Activated CD8-positive, alpha-beta memory T cell treated with anti-CD3 and anti-CD28 coated beads, Interleukin-2, amount 50 U/mL, for 24 hours (primary cell): ENCODE results near the gene SPRTN.

Experiments
- DNase-seq: peaks from one replicate; pipeline ENCODE4 v3.0.0-alpha.2; 2020; ENCODE audit errors: extremely low read depth

Gene SPRTN

GRCh38 chr1:231338270-231339128 is at the start of gene SPRTN:
Gene SPRTN (plus strand): TSS chr1:231338293. CDS start chr1:231338384, 91 bp downstream.
- DNase-seq: no peak

- no peak for DNase-seq
Measured at GRCh38 chr1:231295938-231296337, 42.2 kb upstream of the SPRTN start.

- no peak for DNase-seq
Measured at GRCh38 chr1:231301990-231302389, 36.1 kb upstream of the SPRTN start.

GRCh38 chr1:231310391-231310934 is 27.6 kb upstream of the SPRTN start:
- DNase-seq: no peak

- DNase-seq: no peak
Measured at GRCh38 chr1:231311720-231312431, 26.2 kb upstream of the SPRTN start.

GRCh38 chr1:231312432-231312788 is 25.7 kb upstream of the SPRTN start:
- DNase-seq: no peak

GRCh38 chr1:231313661-231314060 is 24.4 kb upstream of the SPRTN start:
- no peak for DNase-seq

- no peak for DNase-seq
Measured at GRCh38 chr1:231315887-231316286, 22.2 kb upstream of the SPRTN start.

GRCh38 chr1:231317306-231318014 is 20.6 kb upstream of the SPRTN start:
- no peak for DNase-seq

GRCh38 chr1:231318015-231318355 is 20.1 kb upstream of the SPRTN start:
- DNase-seq: no peak

GRCh38 chr1:231318568-231318967 is 19.5 kb upstream of the SPRTN start:
- no peak for DNase-seq

GRCh38 chr1:231319080-231319479 is 19.0 kb upstream of the SPRTN start:
- no peak for DNase-seq

- no peak for DNase-seq
Measured at GRCh38 chr1:231322880-231323530, 15.1 kb upstream of the SPRTN start.

GRCh38 chr1:231324660-231325059 is 13.4 kb upstream of the SPRTN start:
- no peak for DNase-seq

GRCh38 chr1:231326248-231326647 is 11.8 kb upstream of the SPRTN start:
- no peak for DNase-seq

- DNase-seq: no peak
Measured at GRCh38 chr1:231327617-231328016, 10.5 kb upstream of the SPRTN start.

GRCh38 chr1:231329483-231329882 is 8.6 kb upstream of the SPRTN start:
- no peak for DNase-seq

GRCh38 chr1:231332761-231333160 is 5.3 kb upstream of the SPRTN start:
- DNase-seq: no peak

GRCh38 chr1:231334079-231334666 is 3.9 kb upstream of the SPRTN start:
- DNase-seq: no peak

- DNase-seq: no peak
Measured at GRCh38 chr1:231334952-231335351, 3.1 kb upstream of the SPRTN start.
